Measurements from ENCODE around the gene PTPRN2. TPM values are rescaled to one million over a fixed set of nuclear protein-coding genes. Genes with fewer than 3 reads are reported as not detected.

Gene PTPRN2
- total and polyA plus RNA-seq, 4 experiments from 2014 or later: 1.7 to 2.6 (median 1.9) TPM

GRCh38 chr7:158028971-158029370 lies 558.7 kb downstream of the PTPRN2 start:
- Histone ChIP-seq H3K9me3 (ENCODE audit: control insufficient read depth in 1 of 2, low read length in 2 of 2) (no peaks in the 10 kb centered on the region), H3K4me3 (ENCODE audit: low read length in 2 of 2) (no peak overlapping the region), H3K4me1 (ENCODE audit: insufficient read depth, low read length) (no peaks in the 10 kb centered on the region), H3K36me3 (ENCODE audit: insufficient read depth, low read length) (no peaks in the 10 kb centered on the region), H3K27ac (ENCODE audit: low read depth, low read length) (no peak overlapping the region), H3K27me3 (ENCODE audit: insufficient read depth, low read length) (no peaks in the 10 kb centered on the region)
- CTCF ChIA-PET (ENCODE audit: partially characterized antibody): no interaction called here
- DNase-seq: no peak
- intact Hi-C loops (cut with micrococcal nuclease): no loop called here
- Mint-ChIP-seq H3K4me1 (peaks cover 0 to 4% (median under 1%) of the 10 kb centered on the region in 4 donors), H3K27me3 (peaks cover 1 to 4% of the 10 kb centered on the region in 2 donors), H3K9me3 (peaks cover 0 to 20% (median 12%) of the 10 kb centered on the region in 8 donors), H3K27ac (no peak overlapping the region), H3K4me3 (no peak overlapping the region), H3K36me3 (peaks cover 0 to under 1% of the 10 kb centered on the region in 2 donors)
- POLR2A ChIA-PET (ENCODE audit: partially characterized antibody): no interaction called here

- Mint-ChIP-seq H3K27ac (no peak overlapping the region), H3K4me1 (peaks cover 0 to 4% (median under 1%) of the 10 kb centered on the region in 4 donors), H3K36me3 (no peaks in the 10 kb centered on the region), H3K9me3 (peaks cover 0 to 16% (median 9%) of the 10 kb centered on the region in 8 donors), H3K4me3 (no peak overlapping the region), H3K27me3 (peaks cover 1 to 4% of the 10 kb centered on the region in 2 donors)
- H3K4me3 ChIP-seq (ENCODE audit: low read length in 2 of 2): no peak overlapping the region
- no peak for DNase-seq
- no peaks in the 10 kb centered on the region for H3K36me3 ChIP-seq (ENCODE audit: insufficient read depth, low read length)
- intact Hi-C loops (cut with micrococcal nuclease): no loop called here
- H3K9me3 ChIP-seq (ENCODE audit: control insufficient read depth in 1 of 2, low read length in 2 of 2): no peaks in the 10 kb centered on the region
- H3K27me3 ChIP-seq (ENCODE audit: insufficient read depth, low read length): no peaks in the 10 kb centered on the region
- POLR2A ChIA-PET (ENCODE audit: partially characterized antibody): no interaction called here
- no peaks in the 10 kb centered on the region for H3K4me1 ChIP-seq (ENCODE audit: insufficient read depth, low read length)
- CTCF ChIA-PET (ENCODE audit: partially characterized antibody): no interaction called here
- H3K27ac ChIP-seq (ENCODE audit: low read depth, low read length): no peak overlapping the region
Measured at GRCh38 chr7:158028290-158028941, 559.2 kb downstream of the PTPRN2 start.

GRCh38 chr7:158027646-158028045 lies 560.0 kb downstream of the PTPRN2 start:
- POLR2A ChIA-PET (ENCODE audit: partially characterized antibody): no interaction called here
- no peak for DNase-seq
- no peaks in the 10 kb centered on the region for H3K36me3 ChIP-seq (ENCODE audit: insufficient read depth, low read length)
- H3K4me1 ChIP-seq (ENCODE audit: insufficient read depth, low read length): no peaks in the 10 kb centered on the region
- intact Hi-C loops (cut with micrococcal nuclease): no loop called here
- no peaks in the 10 kb centered on the region for H3K36me3 Mint-ChIP-seq
- H3K27ac ChIP-seq (ENCODE audit: low read depth, low read length): no peak overlapping the region
- H3K27me3 ChIP-seq (ENCODE audit: insufficient read depth, low read length): no peaks in the 10 kb centered on the region
- H3K4me3 ChIP-seq (ENCODE audit: low read length in 2 of 2): no peak overlapping the region
- H3K27ac Mint-ChIP-seq: no peak overlapping the region
- H3K4me1 Mint-ChIP-seq: peaks cover 0 to 4% (median under 1%) of the 10 kb centered on the region in 4 donors
- H3K4me3 Mint-ChIP-seq: no peak overlapping the region
- H3K9me3 Mint-ChIP-seq: peaks cover 0 to 8% (median 5%) of the 10 kb centered on the region in 8 donors
- CTCF ChIA-PET (ENCODE audit: partially characterized antibody): no interaction called here
- no peaks in the 10 kb centered on the region for H3K9me3 ChIP-seq (ENCODE audit: control insufficient read depth in 1 of 2, low read length in 2 of 2)
- H3K27me3 Mint-ChIP-seq: peaks cover 1 to 4% of the 10 kb centered on the region in 2 donors

- Mint-ChIP-seq H3K36me3 (no peaks in the 10 kb centered on the region), H3K27me3 (peaks cover 1 to 4% of the 10 kb centered on the region in 2 donors), H3K27ac (no peak overlapping the region), H3K4me1 (peaks cover 0 to 4% (median under 1%) of the 10 kb centered on the region in 4 donors), H3K9me3 (peaks cover 0 to 3% (median 0%) of the 10 kb centered on the region in 8 donors), H3K4me3 (no peak overlapping the region)
- DNase-seq: no peak
- ChIA-PET POLR2A (ENCODE audit: partially characterized antibody) (no interaction called here), CTCF (ENCODE audit: partially characterized antibody) (no interaction called here)
- Histone ChIP-seq H3K9me3 (ENCODE audit: control insufficient read depth in 1 of 2, low read length in 2 of 2) (no peaks in the 10 kb centered on the region), H3K36me3 (ENCODE audit: insufficient read depth, low read length) (no peaks in the 10 kb centered on the region), H3K4me1 (ENCODE audit: insufficient read depth, low read length) (no peaks in the 10 kb centered on the region), H3K27ac (ENCODE audit: low read depth, low read length) (no peak overlapping the region), H3K27me3 (ENCODE audit: insufficient read depth, low read length) (no peaks in the 10 kb centered on the region), H3K4me3 (ENCODE audit: low read length in 2 of 2) (no peak overlapping the region)
- intact Hi-C loops (cut with micrococcal nuclease): no loop called here
Measured at GRCh38 chr7:158026636-158027265, 560.9 kb downstream of the PTPRN2 start.

- Mint-ChIP-seq H3K36me3 (no peaks in the 10 kb centered on the region), H3K4me3 (no peak overlapping the region), H3K27ac (no peak overlapping the region), H3K9me3 (peaks cover 0 to 2% (median 0%) of the 10 kb centered on the region in 8 donors), H3K4me1 (no peaks in the 10 kb centered on the region), H3K27me3 (peaks cover 0 to 3% of the 10 kb centered on the region in 2 donors)
- Histone ChIP-seq H3K27ac (ENCODE audit: low read depth, low read length) (no peak overlapping the region), H3K4me3 (ENCODE audit: low read length in 2 of 2) (no peak overlapping the region), H3K27me3 (ENCODE audit: insufficient read depth, low read length) (no peaks in the 10 kb centered on the region), H3K4me1 (ENCODE audit: insufficient read depth, low read length) (no peaks in the 10 kb centered on the region), H3K9me3 (ENCODE audit: control insufficient read depth in 1 of 2, low read length in 2 of 2) (no peaks in the 10 kb centered on the region), H3K36me3 (ENCODE audit: insufficient read depth, low read length) (no peaks in the 10 kb centered on the region)
- ChIA-PET POLR2A (ENCODE audit: partially characterized antibody) (no interaction called here), CTCF (ENCODE audit: partially characterized antibody) (no interaction called here)
- DNase-seq: no peak
- intact Hi-C loops (cut with micrococcal nuclease): no loop called here
Measured at GRCh38 chr7:158025686-158026600, 561.7 kb downstream of the PTPRN2 start.

- Mint-ChIP-seq H3K4me3 (no peak overlapping the region), H3K27ac (no peak overlapping the region), H3K4me1 (no peaks in the 10 kb centered on the region), H3K36me3 (no peaks in the 10 kb centered on the region), H3K9me3 (peaks cover 0 to 2% (median 0%) of the 10 kb centered on the region in 8 donors), H3K27me3 (peaks cover 0 to 3% of the 10 kb centered on the region in 2 donors)
- intact Hi-C loops (cut with micrococcal nuclease): no loop called here
- H3K36me3 ChIP-seq (ENCODE audit: insufficient read depth, low read length): no peaks in the 10 kb centered on the region
- no peak overlapping the region for H3K27ac ChIP-seq (ENCODE audit: low read depth, low read length)
- H3K4me3 ChIP-seq (ENCODE audit: low read length in 2 of 2): no peak overlapping the region
- CTCF ChIA-PET (ENCODE audit: partially characterized antibody): no interaction called here
- H3K9me3 ChIP-seq (ENCODE audit: control insufficient read depth in 1 of 2, low read length in 2 of 2): no peaks in the 10 kb centered on the region
- DNase-seq: no peak
- no peaks in the 10 kb centered on the region for H3K27me3 ChIP-seq (ENCODE audit: insufficient read depth, low read length)
- H3K4me1 ChIP-seq (ENCODE audit: insufficient read depth, low read length): no peaks in the 10 kb centered on the region
- POLR2A ChIA-PET (ENCODE audit: partially characterized antibody): no interaction called here
Measured at GRCh38 chr7:158024881-158025280, 562.7 kb downstream of the PTPRN2 start.

GRCh38 chr7:158024351-158024715 lies 563.3 kb downstream of the PTPRN2 start:
- Histone ChIP-seq H3K36me3 (ENCODE audit: insufficient read depth, low read length) (no peaks in the 10 kb centered on the region), H3K4me3 (ENCODE audit: low read length in 2 of 2) (no peak overlapping the region), H3K9me3 (ENCODE audit: control insufficient read depth in 1 of 2, low read length in 2 of 2) (no peaks in the 10 kb centered on the region), H3K4me1 (ENCODE audit: insufficient read depth, low read length) (no peaks in the 10 kb centered on the region), H3K27ac (ENCODE audit: low read depth, low read length) (no peak overlapping the region), H3K27me3 (ENCODE audit: insufficient read depth, low read length) (no peaks in the 10 kb centered on the region)
- no peak overlapping the region for H3K4me3 Mint-ChIP-seq
- peaks cover 0 to 2% (median 0%) of the 10 kb centered on the region in 8 donors for H3K9me3 Mint-ChIP-seq
- DNase-seq: no peak
- intact Hi-C loops (cut with micrococcal nuclease): no loop called here
- no peaks in the 10 kb centered on the region for H3K36me3 Mint-ChIP-seq
- no peaks in the 10 kb centered on the region for H3K4me1 Mint-ChIP-seq
- CTCF ChIA-PET (ENCODE audit: partially characterized antibody): no interaction called here
- peaks cover 0 to 1% of the 10 kb centered on the region in 2 donors for H3K27me3 Mint-ChIP-seq
- POLR2A ChIA-PET (ENCODE audit: partially characterized antibody): no interaction called here
- peak overlapping the region in 1 of 7 donors; percentile 11 for H3K27ac Mint-ChIP-seq

Measured in CD4-positive, alpha-beta memory T cell (primary cell).